ENCODE results near the gene PRKCB. TPM values are rescaled to one million over a fixed set of nuclear protein-coding genes. Genes with fewer than 3 reads are reported as not detected.

Gene PRKCB
- total RNA-seq, 4 donors from 2014 or later, result 7.7 to 40.0 (median 12.2) TPM

DNA sequence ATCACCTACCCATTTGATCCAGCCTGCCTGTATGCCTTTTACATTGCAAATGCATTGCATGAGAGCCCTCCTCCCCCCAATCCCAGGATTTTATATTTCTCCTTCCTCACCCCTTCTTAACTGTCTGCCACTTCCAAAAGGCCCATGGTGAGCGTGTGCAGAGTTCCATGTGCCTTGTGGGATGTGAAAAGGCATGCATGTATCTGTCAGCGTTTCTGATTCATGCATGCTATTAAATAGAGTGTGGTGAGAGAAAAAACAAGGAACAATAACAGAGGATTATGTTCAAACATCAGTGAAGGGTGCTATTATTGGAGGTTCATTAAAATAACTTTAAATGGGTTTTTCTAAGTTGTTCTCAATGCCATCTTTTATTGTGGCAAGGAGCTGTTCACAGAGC is 359.4 kb downstream of the PRKCB start:
- H3K4me1 ChIP-seq, result no peaks in the 10 kb centered on the region
- no peak overlapping the region for H3K27ac ChIP-seq
- H3K36me3 ChIP-seq, result no peaks in the 10 kb centered on the region
- H3K4me3 ChIP-seq, result no peak overlapping the region
- no peaks in the 10 kb centered on the region for H3K27me3 ChIP-seq
- TF ChIP-seq POLR2A (IDR thresholded peaks at IDR 0.05) (no peak), POLR2AphosphoS5 (IDR thresholded peaks at IDR 0.05) (no peak), EP300 (IDR thresholded peaks at IDR 0.05) (no peak)
- TF ChIP-seq, protein P1, sequence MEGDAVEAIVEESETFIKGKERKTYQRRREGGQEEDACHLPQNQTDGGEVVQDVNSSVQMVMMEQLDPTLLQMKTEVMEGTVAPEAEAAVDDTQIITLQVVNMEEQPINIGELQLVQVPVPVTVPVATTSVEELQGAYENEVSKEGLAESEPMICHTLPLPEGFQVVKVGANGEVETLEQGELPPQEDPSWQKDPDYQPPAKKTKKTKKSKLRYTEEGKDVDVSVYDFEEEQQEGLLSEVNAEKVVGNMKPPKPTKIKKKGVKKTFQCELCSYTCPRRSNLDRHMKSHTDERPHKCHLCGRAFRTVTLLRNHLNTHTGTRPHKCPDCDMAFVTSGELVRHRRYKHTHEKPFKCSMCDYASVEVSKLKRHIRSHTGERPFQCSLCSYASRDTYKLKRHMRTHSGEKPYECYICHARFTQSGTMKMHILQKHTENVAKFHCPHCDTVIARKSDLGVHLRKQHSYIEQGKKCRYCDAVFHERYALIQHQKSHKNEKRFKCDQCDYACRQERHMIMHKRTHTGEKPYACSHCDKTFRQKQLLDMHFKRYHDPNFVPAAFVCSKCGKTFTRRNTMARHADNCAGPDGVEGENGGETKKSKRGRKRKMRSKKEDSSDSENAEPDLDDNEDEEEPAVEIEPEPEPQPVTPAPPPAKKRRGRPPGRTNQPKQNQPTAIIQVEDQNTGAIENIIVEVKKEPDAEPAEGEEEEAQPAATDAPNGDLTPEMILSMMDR (IDR thresholded peaks at IDR 0.05), result no peak
- no peak for DNase-seq (ENCODE audit: low spot score in 2 of 2)
- no peaks in the 10 kb centered on the region for H3K9me3 ChIP-seq
- 32% methylated on average over 2 of the region's 2 CpGs for WGBS

DNA sequence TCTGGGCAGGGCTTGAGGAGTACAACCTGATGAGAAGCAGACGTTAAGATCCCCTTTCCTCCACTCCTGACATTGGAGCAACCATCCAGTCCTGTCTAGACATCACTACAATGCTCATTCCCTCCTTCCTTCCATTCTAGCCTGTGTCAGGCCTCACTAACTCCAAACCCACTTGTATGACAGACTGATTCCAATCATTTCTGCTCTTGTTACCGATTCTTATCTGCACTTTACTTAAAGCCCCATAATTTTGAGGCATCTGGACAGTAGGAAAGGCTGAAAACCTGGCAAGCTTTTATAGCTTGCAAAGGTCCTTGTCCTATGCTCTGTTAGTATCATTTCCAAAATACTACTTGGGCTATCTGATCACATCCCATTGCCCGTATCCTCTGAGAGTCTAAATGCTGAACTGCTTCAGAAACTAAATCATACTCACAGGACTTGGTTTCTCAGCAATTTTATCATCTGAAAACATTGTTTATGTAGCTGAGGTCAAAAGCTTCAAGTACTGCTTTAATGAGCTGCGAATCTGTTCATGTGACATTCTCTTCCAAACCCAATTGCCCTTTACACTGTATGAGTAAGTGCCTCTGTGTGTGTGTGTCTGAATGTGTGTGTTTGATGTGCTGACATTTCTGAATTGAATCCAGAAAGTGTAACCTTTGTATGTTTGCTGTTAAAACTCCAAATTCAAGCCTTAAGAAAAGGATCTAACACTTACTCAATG is 363.2 kb downstream of the PRKCB start:
- 61% methylated on average over 4 of the region's 4 CpGs for WGBS
- TF ChIP-seq, protein P1 (IDR thresholded peaks at IDR 0.05), result no peak
- TF ChIP-seq EP300 (IDR thresholded peaks at IDR 0.05) (no peak), POLR2AphosphoS5 (IDR thresholded peaks at IDR 0.05) (no peak), POLR2A (IDR thresholded peaks at IDR 0.05) (no peak)
- Histone ChIP-seq H3K4me3 (no peak overlapping the region), H3K36me3 (no peaks in the 10 kb centered on the region), H3K27me3 (no peaks in the 10 kb centered on the region), H3K9me3 (no peaks in the 10 kb centered on the region), H3K27ac (no peak overlapping the region), H3K4me1 (no peaks in the 10 kb centered on the region)
- DNase-seq (ENCODE audit: low spot score in 2 of 2), result no peak

DNA sequence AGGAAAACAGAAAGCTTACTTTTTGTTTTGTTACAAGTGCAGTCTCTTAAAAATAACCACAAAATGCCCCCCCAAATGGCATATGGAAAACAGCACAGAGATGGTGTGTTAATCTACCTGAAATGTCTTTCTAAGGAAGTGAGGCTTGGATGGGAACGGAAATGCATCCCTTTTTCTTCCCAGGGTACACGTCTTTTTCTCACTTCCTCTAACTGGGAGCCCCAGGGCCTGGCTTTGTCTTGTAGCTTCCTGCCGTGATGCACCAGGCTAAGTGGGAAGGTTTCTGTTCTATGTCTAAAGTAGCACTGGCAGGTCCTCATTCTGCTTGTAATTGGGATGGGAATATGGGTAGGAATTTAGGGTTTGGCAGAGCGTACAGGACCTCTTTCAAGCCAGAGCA is 367.9 kb downstream of the PRKCB start:
- Histone ChIP-seq H3K9me3 (no peaks in the 10 kb centered on the region), H3K27ac (no peak overlapping the region), H3K27me3 (no peaks in the 10 kb centered on the region), H3K4me3 (no peak overlapping the region), H3K36me3 (no peaks in the 10 kb centered on the region), H3K4me1 (no peaks in the 10 kb centered on the region)
- 67% methylated on average over 4 of the region's 4 CpGs for WGBS
- DNase-seq (ENCODE audit: low spot score in 2 of 2), result no peak
- TF ChIP-seq EP300 (IDR thresholded peaks at IDR 0.05) (no peak), POLR2A (IDR thresholded peaks at IDR 0.05) (no peak), POLR2AphosphoS5 (IDR thresholded peaks at IDR 0.05) (no peak)
- TF ChIP-seq, protein P1 (IDR thresholded peaks at IDR 0.05), result no peak

DNA sequence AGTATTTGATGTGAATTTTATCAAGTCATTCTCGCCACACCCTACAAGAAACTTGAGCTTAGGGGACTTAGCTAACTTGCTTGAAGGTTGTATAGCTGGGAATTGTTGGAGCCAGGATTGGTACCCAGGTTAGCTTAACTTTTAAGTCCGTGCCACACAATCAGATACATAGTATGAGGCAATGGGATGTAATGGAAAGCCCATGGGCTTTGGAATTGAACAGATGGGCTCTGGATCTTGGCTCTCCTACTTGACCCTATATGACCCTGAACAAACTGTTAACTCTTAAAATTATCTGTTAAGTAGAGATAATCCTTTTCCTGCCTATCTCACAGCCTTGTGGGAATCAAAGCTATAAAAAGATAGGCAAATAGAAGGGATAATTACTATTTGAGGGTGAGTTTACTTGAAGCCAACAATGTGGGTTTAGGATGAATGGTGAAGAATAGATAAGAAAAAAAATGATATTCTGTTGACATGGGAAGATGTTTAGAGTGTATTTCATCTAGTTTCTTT is 368.4 kb downstream of the PRKCB start:
- peaks cover 3% of the 10 kb centered on the region for H3K27me3 ChIP-seq
- H3K4me3 ChIP-seq, result no peak overlapping the region
- H3K4me1 ChIP-seq, result no peaks in the 10 kb centered on the region
- H3K27ac ChIP-seq, result no peak overlapping the region
- WGBS, result 98% methylated on average over 2 of the region's 2 CpGs
- no peaks in the 10 kb centered on the region for H3K9me3 ChIP-seq
- no peaks in the 10 kb centered on the region for H3K36me3 ChIP-seq
- no peak for TF ChIP-seq POLR2A (IDR thresholded peaks at IDR 0.05)
- TF ChIP-seq POLR2AphosphoS5 (IDR thresholded peaks at IDR 0.05), result no peak
- no peak for DNase-seq (ENCODE audit: low spot score in 2 of 2)

DNA sequence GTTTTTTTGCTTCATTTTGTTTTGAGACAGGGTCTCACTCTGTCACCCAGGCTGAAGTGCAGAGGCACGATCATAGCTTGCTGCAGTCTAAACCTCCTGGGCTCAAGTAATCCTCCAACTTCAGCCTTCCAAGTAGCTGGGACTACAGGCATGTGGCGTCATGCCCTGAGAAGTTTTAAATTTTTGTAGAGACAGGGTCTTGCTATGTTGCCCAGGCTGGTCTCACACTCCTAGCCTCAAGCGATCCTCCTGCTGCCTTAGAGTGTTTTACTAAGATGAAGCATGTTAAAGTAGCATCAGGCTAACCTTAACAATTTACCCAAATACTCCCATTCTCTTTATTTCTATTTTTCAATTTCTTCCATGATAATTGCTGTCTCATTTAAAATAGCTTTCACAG is 371.1 kb downstream of the PRKCB start:
- Histone ChIP-seq H3K27ac (no peak overlapping the region), H3K36me3 (no peaks in the 10 kb centered on the region), H3K27me3 (peaks cover 3% of the 10 kb centered on the region), H3K4me1 (no peaks in the 10 kb centered on the region), H3K4me3 (no peak overlapping the region), H3K9me3 (no peaks in the 10 kb centered on the region)
- no peak for DNase-seq (ENCODE audit: low spot score in 2 of 2)
- 62% methylated on average over 3 of the region's 3 CpGs for WGBS
- TF ChIP-seq POLR2AphosphoS5 (IDR thresholded peaks at IDR 0.05), result no peak
- TF ChIP-seq, protein P1 (IDR thresholded peaks at IDR 0.05), result no peak
- TF ChIP-seq EP300 (IDR thresholded peaks at IDR 0.05), result no peak
- TF ChIP-seq POLR2A (IDR thresholded peaks at IDR 0.05), result no peak
